Breast epithelium (tissue), 4 donors: Measurements from ENCODE around the gene COL4A5. TPM values are rescaled to one million over a fixed set of nuclear protein-coding genes. Genes with fewer than 3 reads are reported as not detected.

Experiments
- DNase-seq, 2 donors: peaks; one replicate each; pipeline ENCODE4 v3.0.0-alpha.2; 2019; ENCODE audit warnings: low spot score in 2 of 2
- H3K27ac ChIP-seq, 2 donors: fragments of 200-600 bp; sonication (generic) in 1 of 2; one replicate each; pipeline ENCODE4 v1.5.1; 2016 to 2019; ENCODE audit warnings: mild to moderate bottlenecking in 1 of 2
- H3K27me3 ChIP-seq, 2 donors: fragments of 200-600 bp; sonication (generic) in 1 of 2; one replicate each; pipeline versions ENCODE4 v1.5.1 to v1.6.0; 2017 to 2019; ENCODE audit warnings: control low read depth in 1 of 2, mild to moderate bottlenecking in 1 of 2
- H3K36me3 ChIP-seq: fragments of 200-600 bp; one replicate; pipeline ENCODE4 v1.5.1; 2019
- H3K4me1 ChIP-seq, 2 donors: fragments of 200-600 bp; sonication (generic); one replicate each; pipeline ENCODE4 v1.5.1; 2016 to 2019; ENCODE audit warnings: control low read depth in 1 of 2
- H3K4me3 ChIP-seq, 3 donors: fragments of 200-600 bp; sonication (generic); 1 replicate in 2 of 3; 2 replicates in 1 of 3; pipeline ENCODE4 v1.5.1; 2016 to 2019; ENCODE audit warnings: mild to moderate bottlenecking in 3 of 3, moderate library complexity in 2 of 3
- H3K9me3 ChIP-seq, 2 donors: fragments of 200-600 bp; sonication (generic) in 1 of 2; one replicate each; pipeline ENCODE4 v1.5.1; 2016 to 2019; ENCODE audit warnings: control low read depth in 1 of 2
- POLR2A ChIP-seq: fragments of 450-650 bp; IDR thresholded peaks from one replicate; pipeline ENCODE4 v1.6.1; 2016; ENCODE audit warnings: antibody characterized with exemption, mild to moderate bottlenecking, moderate library complexity
- POLR2AphosphoS5 ChIP-seq, 3 donors: sonication (generic); formaldehyde crosslinking; IDR thresholded peaks; one replicate each; pipeline ENCODE4 v1.6.1; 2017; ENCODE audit warnings: antibody characterized with exemption in 3 of 3
- intact Hi-C: fragments of 100-400 bp; cut with DNase I; formaldehyde crosslinking; loops from one replicate; pipeline ENCODE4 v1.15.1; 2023; ENCODE audit warnings: low total_unique reads
- total RNA-seq, 3 donors: library from RNA; depleted of rRNA; stranded (reverse); fragments of >200 nt; gene quantifications; one replicate each; pipeline ENCODE4 v1.1.0, GENCODE V29; 2016
- TF ChIP-seq, protein P1 (sequence below), 3 donors: fragments of 450-650 bp; IDR thresholded peaks; one replicate each; pipeline ENCODE4 v1.5.1; 2016 to 2017; ENCODE audit warnings: antibody characterized with exemption in 3 of 3, mild to moderate bottlenecking in 3 of 3, moderate library complexity in 3 of 3

Gene COL4A5
- total RNA-seq, 3 donors from 2014 or later, result 13.6 to 88.1 (median 75.1) TPM

GRCh38 chrX:108485960-108486359 lies 46.3 kb downstream of the COL4A5 start:
- intact Hi-C loops, result no loop called here
- Histone ChIP-seq H3K9me3 (peaks cover 9 to 11% of the 10 kb centered on the region in 2 donors), H3K4me3 (no peak overlapping the region), H3K36me3 (no peaks in the 10 kb centered on the region), H3K27me3 (peaks cover 0 to 4% of the 10 kb centered on the region in 2 donors), H3K4me1 (no peaks in the 10 kb centered on the region), H3K27ac (no peak overlapping the region)
- no peak for TF ChIP-seq POLR2A
- no peak for TF ChIP-seq POLR2AphosphoS5 (IDR thresholded peaks at IDR 0.05)
- TF ChIP-seq, protein P1, sequence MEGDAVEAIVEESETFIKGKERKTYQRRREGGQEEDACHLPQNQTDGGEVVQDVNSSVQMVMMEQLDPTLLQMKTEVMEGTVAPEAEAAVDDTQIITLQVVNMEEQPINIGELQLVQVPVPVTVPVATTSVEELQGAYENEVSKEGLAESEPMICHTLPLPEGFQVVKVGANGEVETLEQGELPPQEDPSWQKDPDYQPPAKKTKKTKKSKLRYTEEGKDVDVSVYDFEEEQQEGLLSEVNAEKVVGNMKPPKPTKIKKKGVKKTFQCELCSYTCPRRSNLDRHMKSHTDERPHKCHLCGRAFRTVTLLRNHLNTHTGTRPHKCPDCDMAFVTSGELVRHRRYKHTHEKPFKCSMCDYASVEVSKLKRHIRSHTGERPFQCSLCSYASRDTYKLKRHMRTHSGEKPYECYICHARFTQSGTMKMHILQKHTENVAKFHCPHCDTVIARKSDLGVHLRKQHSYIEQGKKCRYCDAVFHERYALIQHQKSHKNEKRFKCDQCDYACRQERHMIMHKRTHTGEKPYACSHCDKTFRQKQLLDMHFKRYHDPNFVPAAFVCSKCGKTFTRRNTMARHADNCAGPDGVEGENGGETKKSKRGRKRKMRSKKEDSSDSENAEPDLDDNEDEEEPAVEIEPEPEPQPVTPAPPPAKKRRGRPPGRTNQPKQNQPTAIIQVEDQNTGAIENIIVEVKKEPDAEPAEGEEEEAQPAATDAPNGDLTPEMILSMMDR (IDR thresholded peaks at IDR 0.05), result no peak
- DNase-seq, result no peak

DNA sequence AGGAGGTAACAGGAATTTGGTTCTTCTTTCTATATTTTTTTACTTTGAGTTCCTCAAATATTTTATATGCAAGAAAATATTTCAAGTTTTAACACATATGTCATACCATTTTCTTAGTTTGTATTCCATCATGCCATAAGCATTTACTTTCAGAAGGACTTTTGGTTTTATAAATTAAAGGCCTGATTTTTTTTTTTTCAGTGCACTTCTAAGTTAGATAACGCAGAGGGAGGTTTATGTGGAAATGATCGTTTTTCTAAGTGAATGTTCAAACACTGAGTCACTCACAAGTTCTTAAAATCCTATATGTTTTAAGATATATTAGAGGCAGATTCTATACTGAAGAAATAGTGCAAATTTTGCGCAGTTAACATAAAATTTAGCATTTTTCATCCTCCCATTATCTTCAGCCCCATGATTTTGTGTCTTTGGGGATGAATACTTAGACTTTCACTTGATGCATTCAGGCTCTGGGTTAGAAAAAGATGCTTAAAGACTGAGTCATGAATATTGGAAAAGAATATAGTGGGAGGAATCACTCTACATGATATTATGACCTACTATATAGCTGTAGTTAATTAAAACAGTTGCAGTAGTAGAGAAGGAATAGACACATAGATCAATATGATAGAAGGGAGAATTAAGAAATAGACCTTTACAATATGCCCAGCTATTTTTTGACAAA lies 54.9 kb downstream of the COL4A5 start:
- Histone ChIP-seq H3K9me3 (no peaks in the 10 kb centered on the region), H3K27ac (no peak overlapping the region), H3K36me3 (no peaks in the 10 kb centered on the region), H3K27me3 (peaks cover 0 to 29% of the 10 kb centered on the region in 2 donors), H3K4me3 (no peak overlapping the region), H3K4me1 (no peaks in the 10 kb centered on the region)
- no peak for DNase-seq
- intact Hi-C loops, result no loop called here
- TF ChIP-seq POLR2A (no peak), POLR2AphosphoS5 (IDR thresholded peaks at IDR 0.05) (no peak)
- TF ChIP-seq, protein P1 (IDR thresholded peaks at IDR 0.05), result no peak

GRCh38 chrX:108511721-108512120 lies 72.1 kb downstream of the COL4A5 start:
- Histone ChIP-seq H3K36me3 (no peaks in the 10 kb centered on the region), H3K9me3 (peaks cover 0 to 11% of the 10 kb centered on the region in 2 donors), H3K4me3 (no peak overlapping the region), H3K27me3 (peaks cover 0 to 5% of the 10 kb centered on the region in 2 donors), H3K27ac (no peak overlapping the region), H3K4me1 (no peaks in the 10 kb centered on the region)
- DNase-seq, result no peak
- TF ChIP-seq, protein P1 (IDR thresholded peaks at IDR 0.05), result no peak
- intact Hi-C loops, result no loop called here

DNA sequence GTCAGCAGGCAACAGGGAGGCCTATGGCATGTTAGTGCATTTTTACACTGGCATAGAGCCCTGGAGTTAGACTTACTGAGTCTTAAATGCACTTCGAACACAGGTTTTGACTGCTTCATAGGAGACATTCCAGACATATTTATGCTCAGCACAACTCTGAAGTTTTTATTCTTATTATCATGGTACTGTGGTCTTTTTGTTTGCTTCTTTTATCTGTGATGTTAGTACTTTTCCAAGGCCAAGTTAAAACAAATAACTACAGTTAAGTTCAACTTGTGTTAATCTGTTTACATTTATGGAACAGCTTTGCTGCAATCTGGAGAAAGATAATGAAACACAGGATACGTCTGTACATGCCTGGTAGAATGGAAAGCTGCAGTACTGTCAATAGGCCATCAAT lies 76.5 kb downstream of the COL4A5 start:
- TF ChIP-seq, protein P1 (IDR thresholded peaks at IDR 0.05), result no peak
- TF ChIP-seq POLR2A, result no peak
- TF ChIP-seq POLR2AphosphoS5 (IDR thresholded peaks at IDR 0.05), result no peak
- no peak overlapping the region for H3K27ac ChIP-seq
- no peak overlapping the region for H3K4me3 ChIP-seq
- no peaks in the 10 kb centered on the region for H3K4me1 ChIP-seq
- no peaks in the 10 kb centered on the region for H3K27me3 ChIP-seq
- no peaks in the 10 kb centered on the region for H3K36me3 ChIP-seq
- DNase-seq, result no peak
- intact Hi-C loops, result no loop called here
- H3K9me3 ChIP-seq, result no peaks in the 10 kb centered on the region

- Histone ChIP-seq H3K27me3 (peaks cover 0 to 35% of the 10 kb centered on the region in 2 donors), H3K4me1 (no peaks in the 10 kb centered on the region), H3K9me3 (no peaks in the 10 kb centered on the region), H3K4me3 (no peak overlapping the region), H3K27ac (no peak overlapping the region), H3K36me3 (no peaks in the 10 kb centered on the region)
- DNase-seq, result no peak
- intact Hi-C loops, result no loop called here
- TF ChIP-seq POLR2AphosphoS5 (IDR thresholded peaks at IDR 0.05), result no peak
- TF ChIP-seq, protein P1 (IDR thresholded peaks at IDR 0.05), result no peak
- no peak for TF ChIP-seq POLR2A
These were observed 88.1 kb downstream of the COL4A5 start for GRCh38 chrX:108527724-108528123.
